Smooth muscle cell (in vitro differentiated cells): Measurements from ENCODE around the gene PLEKHJ1. TPM values are rescaled to one million over a fixed set of nuclear protein-coding genes. Genes with fewer than 3 reads are reported as not detected.

Experiments used
- DNase-seq: peaks from one replicate; lab custom pipeline; 2025; ENCODE audit not compliant: unreplicated experiment; lab: John Stamatoyannopoulos, UW
- H2AFZ ChIP-seq: fragments of 200-600 bp; sonication (generic); 2 replicates; pipeline ENCODE4 v1.6.0; 2016; ENCODE audit warnings: antibody characterized with exemption, low read depth, mild to moderate bottlenecking
- H3F3A ChIP-seq: fragments of 200-600 bp; sonication (generic); 2 replicates; pipeline ENCODE4 v1.6.0; 2017; ENCODE audit warnings: antibody characterized with exemption, low read depth
- H3K27ac ChIP-seq: fragments of 200-600 bp; sonication (generic); 2 replicates; pipeline ENCODE4 v1.5.1; 2016; ENCODE audit warnings: low read depth, mild to moderate bottlenecking
- H3K27me3 ChIP-seq: fragments of 200-600 bp; sonication (generic); 2 replicates; pipeline ENCODE4 v1.6.1; 2016; ENCODE audit warnings: low read depth, mild to moderate bottlenecking
- H3K36me3 ChIP-seq: fragments of 200-600 bp; sonication (generic); 2 replicates; pipeline ENCODE4 v1.5.1; 2016; ENCODE audit warnings: low read depth
- H3K4me1 ChIP-seq: fragments of 200-600 bp; sonication (generic); 2 replicates; pipeline ENCODE4 v1.5.1; 2016; ENCODE audit warnings: low read depth
- H3K4me2 ChIP-seq: fragments of 200-600 bp; sonication (generic); 2 replicates; pipeline ENCODE4 v1.6.0; 2016; ENCODE audit warnings: mild to moderate bottlenecking
- H3K4me3 ChIP-seq: fragments of 200-600 bp; sonication (generic); 2 replicates; pipeline ENCODE4 v1.5.1; 2016; ENCODE audit warnings: mild to moderate bottlenecking
- H3K79me2 ChIP-seq: fragments of 200-600 bp; sonication (generic); 2 replicates; pipeline ENCODE4 v1.6.0; 2016; ENCODE audit warnings: low read depth, mild to moderate bottlenecking
- H3K9ac ChIP-seq: fragments of 200-600 bp; sonication (generic); 2 replicates; pipeline ENCODE4 v1.6.0; 2016; ENCODE audit warnings: low read depth
- H3K9me3 ChIP-seq: fragments of 200-600 bp; sonication (generic); replicated peaks from 2 replicates; pipeline ENCODE4 v1.5.1; 2016; ENCODE audit warnings: low read depth
- H4K20me1 ChIP-seq: fragments of 200-600 bp; sonication (generic); 2 replicates; pipeline ENCODE4 v1.6.0; 2016; ENCODE audit warnings: low read depth
- WGBS: methylation state at CpG from one replicate; pipeline ENCODE4 v1.1.7; 2016; ENCODE audit warnings: low lambda C conversion rate; 5-methylcytosine and 5-hydroxymethylcytosine counted together
- polyA plus RNA-seq: library from polyadenylated mRNA; unstranded; fragments of >200 nt; fragmentation: Nextera tagmentation; extraction: Ambion mirVana; gene quantifications from 2 replicates; pipeline ENCODE4 v1.2.1, GENCODE V29; 2016
- total RNA-seq: library from RNA; depleted of rRNA; stranded (reverse); fragments of >200 nt; gene quantifications from 2 replicates; pipeline ENCODE4 v1.2.3, GENCODE V29; 2014
- TF ChIP-seq, protein P1 (sequence below): fragments of 200-600 bp; sonication (generic); IDR thresholded peaks from 2 replicates; pipeline ENCODE4 v1.5.1; 2017; ENCODE audit warnings: borderline replicate concordance, mild to moderate bottlenecking, antibody characterized with exemption; ENCODE audit not compliant: insufficient read depth, poor library complexity, severe bottlenecking

Gene PLEKHJ1
- total and polyA plus RNA-seq, 2 experiments from 2014 or later: 38.6 to 76.5 TPM

DNA sequence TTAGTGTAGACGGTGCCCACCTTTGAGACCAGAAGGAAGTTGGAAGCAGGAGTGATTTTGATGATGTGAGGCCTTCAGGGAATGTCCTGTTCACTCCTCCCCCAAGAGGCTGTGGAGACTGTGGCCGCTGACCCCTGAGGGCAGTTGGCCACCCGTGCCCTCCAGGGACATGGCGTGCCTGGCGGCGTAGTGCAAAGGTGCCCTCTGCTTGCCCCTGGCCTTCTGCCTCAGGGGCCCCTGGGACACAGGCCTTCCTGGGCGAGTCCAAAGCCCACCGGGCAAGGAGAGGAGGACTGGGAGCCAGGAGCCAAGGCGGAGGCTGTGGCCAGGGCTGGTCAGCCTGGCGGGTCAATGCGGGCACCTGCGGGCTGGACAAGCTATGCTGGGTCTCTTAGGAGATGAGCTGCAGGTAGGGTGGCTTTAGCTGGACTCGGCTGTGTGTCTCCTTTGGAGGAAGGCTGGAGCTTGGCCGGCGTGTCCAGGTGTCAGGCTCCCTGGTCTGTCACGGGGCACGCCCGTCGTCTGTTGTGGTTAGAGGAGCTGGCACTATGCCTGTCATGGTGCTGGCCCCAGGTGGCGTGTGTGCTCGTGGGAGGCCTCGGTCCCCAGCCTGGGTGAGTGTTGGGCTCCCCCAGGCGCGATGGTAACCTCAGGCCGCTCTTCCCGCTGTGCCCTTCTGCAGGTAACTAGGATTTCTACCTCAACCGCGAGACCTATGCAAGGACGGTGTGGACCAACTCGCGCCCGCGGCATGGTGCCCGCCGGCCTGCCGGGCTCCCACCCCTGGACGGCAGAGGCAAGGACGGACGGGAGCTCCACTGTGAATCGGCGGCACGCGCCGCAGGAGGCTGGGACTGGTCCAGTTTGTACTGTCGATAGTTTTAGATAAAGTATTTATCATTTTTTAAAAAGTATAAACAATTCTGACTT is 6.8 kb downstream of the PLEKHJ1 start:
- Histone ChIP-seq H3K27ac (no peak overlapping the region), H4K20me1 (peaks cover 25% of the 10 kb centered on the region), H3K79me2 (peaks cover 14% of the 10 kb centered on the region), H2AFZ (no peak overlapping the region), H3F3A (peaks cover 6% of the 10 kb centered on the region), H3K36me3 (no peaks in the 10 kb centered on the region), H3K9me3 (no peaks in the 10 kb centered on the region), H3K4me3 (no peak overlapping the region), H3K4me2 (no peak overlapping the region), H3K27me3 (no peaks in the 10 kb centered on the region), H3K4me1 (no peaks in the 10 kb centered on the region), H3K9ac (no peak overlapping the region)
- 97% methylated on average over 45 of the region's 45 CpGs for WGBS
- TF ChIP-seq, protein P1, sequence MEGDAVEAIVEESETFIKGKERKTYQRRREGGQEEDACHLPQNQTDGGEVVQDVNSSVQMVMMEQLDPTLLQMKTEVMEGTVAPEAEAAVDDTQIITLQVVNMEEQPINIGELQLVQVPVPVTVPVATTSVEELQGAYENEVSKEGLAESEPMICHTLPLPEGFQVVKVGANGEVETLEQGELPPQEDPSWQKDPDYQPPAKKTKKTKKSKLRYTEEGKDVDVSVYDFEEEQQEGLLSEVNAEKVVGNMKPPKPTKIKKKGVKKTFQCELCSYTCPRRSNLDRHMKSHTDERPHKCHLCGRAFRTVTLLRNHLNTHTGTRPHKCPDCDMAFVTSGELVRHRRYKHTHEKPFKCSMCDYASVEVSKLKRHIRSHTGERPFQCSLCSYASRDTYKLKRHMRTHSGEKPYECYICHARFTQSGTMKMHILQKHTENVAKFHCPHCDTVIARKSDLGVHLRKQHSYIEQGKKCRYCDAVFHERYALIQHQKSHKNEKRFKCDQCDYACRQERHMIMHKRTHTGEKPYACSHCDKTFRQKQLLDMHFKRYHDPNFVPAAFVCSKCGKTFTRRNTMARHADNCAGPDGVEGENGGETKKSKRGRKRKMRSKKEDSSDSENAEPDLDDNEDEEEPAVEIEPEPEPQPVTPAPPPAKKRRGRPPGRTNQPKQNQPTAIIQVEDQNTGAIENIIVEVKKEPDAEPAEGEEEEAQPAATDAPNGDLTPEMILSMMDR: no peak
- no peak for DNase-seq

DNA sequence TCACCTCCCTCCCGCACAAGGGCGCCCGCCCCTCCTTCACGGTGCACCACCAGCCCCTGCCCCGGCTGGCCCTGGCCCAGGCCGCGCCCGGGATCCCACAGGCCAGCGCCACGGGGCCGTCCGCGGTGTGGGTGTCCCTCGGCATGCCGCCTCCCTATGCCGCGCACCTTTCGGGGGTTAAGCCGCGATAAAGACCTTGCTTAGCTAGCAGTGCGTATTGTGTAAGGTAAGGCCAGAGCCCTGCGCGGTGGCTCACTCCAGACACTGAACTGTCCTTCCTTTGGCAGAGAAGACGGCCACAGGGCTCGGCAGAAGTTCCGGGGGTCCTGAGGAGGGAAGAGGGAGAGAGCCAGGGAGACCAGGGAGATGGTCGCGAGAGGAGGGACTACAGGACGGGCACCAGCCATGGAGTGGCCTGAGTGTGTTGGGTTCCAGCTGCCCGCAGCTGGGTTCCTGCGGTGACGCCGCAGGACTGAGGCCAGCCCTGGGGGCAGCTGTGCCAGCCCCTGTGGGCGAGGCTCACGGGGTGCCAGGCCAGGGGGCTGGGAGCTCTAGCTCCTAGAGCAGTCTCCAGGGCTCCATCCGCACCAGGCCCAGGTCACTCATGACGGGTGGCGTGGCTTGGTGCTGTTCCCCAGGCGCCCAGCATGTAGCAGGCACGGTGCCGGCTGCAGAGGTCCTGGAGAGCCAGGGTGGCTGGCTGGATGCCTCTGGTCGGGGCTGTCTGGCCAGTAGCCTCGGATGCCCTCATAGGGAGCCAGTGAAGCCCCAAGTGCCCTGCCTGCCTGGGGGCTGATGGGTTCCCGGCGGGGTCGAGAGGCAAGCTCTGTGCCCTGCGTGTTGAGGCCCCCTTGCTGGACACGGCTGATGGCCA is 7.7 kb downstream of the PLEKHJ1 start:
- TF ChIP-seq, protein P1: no peak
- no peak overlapping the region for H3K27ac ChIP-seq
- no peak overlapping the region for H3K9ac ChIP-seq
- H3K4me3 ChIP-seq: no peak overlapping the region
- H3K4me2 ChIP-seq: no peak overlapping the region
- H3K4me1 ChIP-seq: no peaks in the 10 kb centered on the region
- no peak overlapping the region for H2AFZ ChIP-seq
- 96% methylated on average over 36 of the region's 48 CpGs for WGBS
- peaks cover 6% of the 10 kb centered on the region for H3F3A ChIP-seq
- peaks cover 4% of the 10 kb centered on the region for H3K79me2 ChIP-seq
- no peaks in the 10 kb centered on the region for H3K9me3 ChIP-seq
- H3K36me3 ChIP-seq: no peaks in the 10 kb centered on the region
- no peaks in the 10 kb centered on the region for H3K27me3 ChIP-seq
- peaks cover 25% of the 10 kb centered on the region for H4K20me1 ChIP-seq
- DNase-seq: no peak

DNA sequence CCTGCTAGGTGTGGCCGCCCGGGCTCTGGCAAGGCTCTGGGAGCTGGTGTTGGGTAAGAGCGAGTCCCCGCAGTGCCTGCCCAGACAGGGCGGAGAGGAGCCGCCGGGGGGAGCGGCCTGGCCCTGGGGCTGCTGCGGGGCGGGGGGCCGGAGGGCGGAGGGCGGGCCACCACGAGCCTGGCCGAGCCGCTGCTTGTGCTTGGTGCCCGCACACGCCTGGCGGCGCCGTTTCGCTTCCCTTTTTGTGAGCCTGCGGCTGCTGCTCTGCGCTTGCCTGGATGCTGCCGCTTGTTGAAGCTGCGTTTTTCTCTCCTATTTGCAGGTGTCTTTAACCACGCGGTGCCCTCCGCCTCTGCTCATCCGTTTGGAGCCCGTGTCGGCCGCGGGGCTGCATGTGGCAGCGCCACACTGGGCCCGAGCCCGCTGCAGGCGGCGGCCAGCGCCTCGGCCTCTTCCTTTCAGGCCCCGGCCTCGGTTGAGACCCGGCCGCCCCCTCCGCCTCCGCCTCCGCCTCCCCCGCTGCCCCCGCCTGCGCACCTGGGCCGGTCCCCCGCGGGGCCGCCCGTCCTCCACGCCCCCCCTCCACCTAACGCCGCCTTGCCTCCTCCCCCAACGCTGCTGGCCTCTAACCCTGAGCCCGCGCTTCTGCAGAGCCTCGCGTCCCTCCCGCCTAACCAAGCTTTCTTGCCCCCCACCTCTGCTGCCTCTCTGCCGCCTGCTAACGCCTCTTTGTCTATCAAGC is 8.5 kb downstream of the PLEKHJ1 start:
- H3K9me3 ChIP-seq: no peaks in the 10 kb centered on the region
- no peak overlapping the region for H2AFZ ChIP-seq
- no peak overlapping the region for H3K4me3 ChIP-seq
- H3K27me3 ChIP-seq: no peaks in the 10 kb centered on the region
- no peak overlapping the region for H3K4me2 ChIP-seq
- no peak for DNase-seq
- H4K20me1 ChIP-seq: peaks cover 22% of the 10 kb centered on the region
- no peaks in the 10 kb centered on the region for H3K36me3 ChIP-seq
- H3K79me2 ChIP-seq: no peaks in the 10 kb centered on the region
- TF ChIP-seq, protein P1: no peak
- H3K9ac ChIP-seq: no peak overlapping the region
- no peaks in the 10 kb centered on the region for H3K4me1 ChIP-seq
- no peak overlapping the region for H3K27ac ChIP-seq
- over 99% methylated on average over 24 of the region's 67 CpGs for WGBS
- peaks cover 6% of the 10 kb centered on the region for H3F3A ChIP-seq
